PC-9 (cell line): Measurements from ENCODE around the gene SLC39A9. TPM values are rescaled to one million over a fixed set of nuclear protein-coding genes. Genes with fewer than 3 reads are reported as not detected.

Experiments used
- BruUV-seq: library from RNA; stranded (reverse); fragments of 400-500 nt; replicated peaks from 2 replicates; lab custom pipeline; 2021; lab: Mats Ljungman, UMichigan
- CTCF ChIA-PET: fragments of 300-600 bp; sonication (Branson Sonifier 250); formaldehyde crosslinking; loops from one replicate; lab custom pipeline; 2022; ENCODE audit warnings: antibody characterized with exemption; lab: Charles Lee
- POLR2A ChIA-PET: fragments of 300-600 bp; sonication (Branson Sonifier 250); formaldehyde crosslinking; loops from one replicate; lab custom pipeline; 2022; ENCODE audit warnings: antibody characterized with exemption; ENCODE audit not compliant: unreplicated experiment; lab: Charles Lee
- DNase-seq, 2 experiments: peaks; one replicate each; pipeline versions ENCODE4 v3.0.0 to v3.0.0-alpha.2; 2015 to 2022; ENCODE audit warnings: mixed read lengths in 1 of 2
- H2AFZ ChIP-seq: fragments of 200-600 bp; sonication (generic); 2 replicates; pipeline ENCODE4 v1.8.1; 2017; ENCODE audit warnings: antibody characterized with exemption
- H3F3A ChIP-seq: fragments of 200-600 bp; sonication (generic); 2 replicates; pipeline ENCODE4 v1.8.1; 2017; ENCODE audit warnings: antibody characterized with exemption, mild to moderate bottlenecking, low read depth; ENCODE audit not compliant: insufficient read depth
- H3K27ac ChIP-seq: fragments of 200-600 bp; sonication (generic); 2 replicates; pipeline ENCODE4 v1.6.1; 2016; ENCODE audit warnings: mixed run types
- H3K27me3 ChIP-seq: fragments of 200-600 bp; sonication (generic); 2 replicates; pipeline ENCODE4 v1.6.1; 2016; ENCODE audit warnings: low read depth, mixed run types; ENCODE audit not compliant: insufficient read depth
- H3K36me3 ChIP-seq: fragments of 200-600 bp; sonication (generic); 2 replicates; pipeline ENCODE4 v1.6.1; 2016; ENCODE audit warnings: low read depth, mixed run types
- H3K4me1 ChIP-seq: fragments of 200-600 bp; sonication (generic); replicated peaks from 2 replicates; pipeline ENCODE4 v1.6.1; 2016; ENCODE audit warnings: mixed run types; ENCODE audit not compliant: insufficient read depth
- H3K4me2 ChIP-seq: fragments of 200-600 bp; sonication (generic); 2 replicates; pipeline ENCODE4 v1.6.1; 2017; ENCODE audit warnings: mixed run types
- H3K4me3 ChIP-seq: fragments of 200-600 bp; sonication (generic); 2 replicates; pipeline ENCODE4 v1.6.1; 2016; ENCODE audit warnings: mixed run types
- H3K79me2 ChIP-seq: fragments of 200-600 bp; sonication (generic); 2 replicates; pipeline ENCODE4 v1.6.1; 2017; ENCODE audit warnings: low read depth, mixed run types
- H3K9me2 ChIP-seq: fragments of 200-600 bp; sonication (generic); 2 replicates; pipeline ENCODE4 v1.8.1; 2017; ENCODE audit warnings: mild to moderate bottlenecking; ENCODE audit not compliant: insufficient read depth
- H3K9me3 ChIP-seq: fragments of 200-600 bp; sonication (generic); 2 replicates; pipeline ENCODE4 v1.8.1; 2016; ENCODE audit warnings: low read depth; ENCODE audit not compliant: insufficient read depth
- H4K20me1 ChIP-seq: fragments of 200-600 bp; sonication (generic); 2 replicates; pipeline ENCODE4 v1.8.1; 2017; ENCODE audit not compliant: insufficient read depth
- CTCF ChIP-seq: fragments of 200-600 bp; sonication (generic); conservative IDR thresholded peaks from 2 replicates; pipeline ENCODE4 v1.6.1; 2017; ENCODE audit warnings: mixed run types, antibody characterized with exemption, mild to moderate bottlenecking, moderate library complexity
- EZH2 ChIP-seq: fragments of 200-600 bp; sonication (generic); IDR thresholded peaks from 2 replicates; pipeline ENCODE4 v1.8.0; 2017; ENCODE audit warnings: antibody characterized with exemption, low read depth
- intact Hi-C: fragments of 100-400 bp; cut with micrococcal nuclease; formaldehyde crosslinking; loops from one replicate; pipeline ENCODE4 v1.10.0; 2022; ENCODE audit not compliant: unreplicated experiment
- total RNA-seq: library from RNA; stranded (reverse); gene quantifications from 2 replicates; pipeline ENCODE4 v1.2.3, GENCODE V29; 2021

Gene SLC39A9
- total RNA-seq, 1 experiment from 2014 or later: 95.1 TPM

DNA sequence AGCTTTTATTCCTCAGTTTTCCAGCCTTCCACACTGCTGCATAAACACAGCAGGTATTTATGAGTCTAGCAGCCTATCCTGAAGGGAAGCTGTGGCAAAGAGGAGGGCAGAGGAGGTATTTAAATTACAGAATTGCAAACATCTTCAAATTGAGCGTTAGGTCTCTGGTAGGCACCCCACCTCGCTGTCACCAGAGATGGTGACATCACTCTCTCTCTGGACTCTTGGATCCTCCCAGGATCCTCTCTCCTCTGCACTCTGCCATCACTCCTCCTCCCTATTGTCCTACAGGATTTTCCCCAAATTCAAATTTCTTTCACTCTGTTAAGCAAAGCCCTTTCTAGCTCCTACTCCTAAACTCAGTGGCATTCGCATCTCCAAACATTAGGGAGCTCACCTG, 92.7 kb downstream of the SLC39A9 start:
- Histone ChIP-seq H3K4me1 (no peaks in the 10 kb centered on the region), H3F3A (no peaks in the 10 kb centered on the region), H3K79me2 (no peaks in the 10 kb centered on the region), H2AFZ (no peak overlapping the region), H4K20me1 (no peaks in the 10 kb centered on the region), H3K27ac (no peak overlapping the region), H3K9me3 (no peaks in the 10 kb centered on the region), H3K36me3 (no peaks in the 10 kb centered on the region), H3K9me2 (no peaks in the 10 kb centered on the region), H3K4me3 (no peak overlapping the region), H3K4me2 (no peak overlapping the region), H3K27me3 (peaks cover 18% of the 10 kb centered on the region)
- intact Hi-C loops: no loop called here
- ChIA-PET CTCF (no interaction called here), POLR2A (interaction anchor here (0.7 kb wide), 1 partner anchor 150 kb away, joined by 10 read pairs; no protein-coding TSS in a partner anchor)
- BruUV-seq: no TSS peak
- TF ChIP-seq EZH2 (no peak), CTCF (no peak)
- DNase-seq: no peak

DNA sequence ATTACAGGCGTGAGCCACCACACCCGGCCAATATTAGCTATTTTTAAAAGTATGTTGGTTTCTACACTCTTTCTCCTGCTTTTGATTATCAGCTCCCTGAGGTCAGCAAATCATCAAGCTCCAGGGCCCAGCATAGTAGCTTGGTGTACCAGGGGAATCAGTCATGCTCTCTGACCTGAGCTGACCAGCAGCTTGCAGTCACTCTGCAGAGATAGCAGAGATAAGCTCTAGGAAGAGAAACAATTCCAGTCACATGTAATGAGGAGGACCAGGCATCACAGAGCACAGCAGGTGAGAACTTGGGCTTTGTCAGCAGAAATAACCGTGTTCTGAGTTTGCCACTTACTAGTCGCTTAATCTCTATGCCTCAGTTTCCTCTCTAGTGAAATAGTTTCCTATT, 94.5 kb downstream of the SLC39A9 start:
- no peak overlapping the region for H3K4me3 ChIP-seq
- BruUV-seq: no TSS peak
- no peak for DNase-seq
- H3K36me3 ChIP-seq: no peaks in the 10 kb centered on the region
- intact Hi-C loops: no loop called here
- no peaks in the 10 kb centered on the region for H4K20me1 ChIP-seq
- H3K9me2 ChIP-seq: no peaks in the 10 kb centered on the region
- no peak overlapping the region for H2AFZ ChIP-seq
- TF ChIP-seq EZH2: no peak
- no peak for TF ChIP-seq CTCF
- ChIA-PET CTCF (no interaction called here), POLR2A (no interaction called here)
- H3K4me2 ChIP-seq: no peak overlapping the region
- no peaks in the 10 kb centered on the region for H3K79me2 ChIP-seq
- H3K4me1 ChIP-seq: no peaks in the 10 kb centered on the region
- 0 out of 2 replicates have a peak, but pooled peaks cover 13% of the 10 kb centered on the region for H3K27me3 ChIP-seq
- H3F3A ChIP-seq: no peaks in the 10 kb centered on the region
- H3K27ac ChIP-seq: no peak overlapping the region
- no peaks in the 10 kb centered on the region for H3K9me3 ChIP-seq

- H3K9me2 ChIP-seq: no peaks in the 10 kb centered on the region
- no peak overlapping the region for H2AFZ ChIP-seq
- intact Hi-C loops: no loop called here
- H3K4me1 ChIP-seq: no peaks in the 10 kb centered on the region
- TF ChIP-seq CTCF (no peak), EZH2 (no peak)
- no peak overlapping the region for H3K4me3 ChIP-seq
- no peaks in the 10 kb centered on the region for H3K9me3 ChIP-seq
- H3K27me3 ChIP-seq: 0 out of 2 replicates have a peak, but pooled peaks cover 6% of the 10 kb centered on the region
- ChIA-PET POLR2A (no interaction called here), CTCF (interaction anchor here (0.6 kb wide), 1 partner anchor 19 kb away, joined by 3 read pairs; no protein-coding TSS in a partner anchor)
- no peak overlapping the region for H3K4me2 ChIP-seq
- no peaks in the 10 kb centered on the region for H4K20me1 ChIP-seq
- H3K27ac ChIP-seq: no peak overlapping the region
- H3K36me3 ChIP-seq: no peaks in the 10 kb centered on the region
- H3F3A ChIP-seq: no peaks in the 10 kb centered on the region
- no peak for DNase-seq
- no TSS peak for BruUV-seq
- no peaks in the 10 kb centered on the region for H3K79me2 ChIP-seq
Observed at GRCh38 chr14:69493791-69494190, 95.3 kb downstream of the SLC39A9 start.
